GM19395 (cell line): Measurements from ENCODE around the gene UQCRC1.

Experiments
- ATAC-seq: cut with Tn5 transposase; IDR thresholded peaks from one replicate; pipeline ENCODE4 v1.9.1; 2021; ENCODE audit warnings: mild to moderate bottlenecking, moderate library complexity; ENCODE audit not compliant: unreplicated experiment

UQCRC1 gene

DNA sequence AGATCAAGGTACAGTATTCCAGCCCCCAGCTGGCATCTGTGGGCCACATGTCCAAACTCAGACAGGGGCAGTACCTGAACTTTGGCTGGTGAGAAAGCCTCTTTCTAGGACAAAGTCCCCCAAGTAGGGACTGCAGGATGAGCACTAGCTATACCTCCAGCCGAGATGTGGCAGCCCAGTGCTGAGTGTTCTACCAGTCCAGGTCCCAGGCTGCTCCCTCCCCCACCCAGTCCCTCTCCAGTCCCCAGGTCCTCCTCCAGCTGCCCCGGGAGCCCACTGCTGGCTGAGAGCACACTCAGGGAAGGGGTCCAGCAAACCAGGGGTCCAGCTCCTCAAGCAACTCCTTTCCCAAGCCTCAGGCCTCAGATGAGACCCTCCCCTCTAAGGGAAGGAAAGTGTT is 24.3 kb upstream of the UQCRC1 start:
- ATAC-seq = no peak

GRCh38 chr3:48633256-48633655 is 23.8 kb upstream of the UQCRC1 start:
- ATAC-seq = no peak

GRCh38 chr3:48631516-48632448 is 22.3 kb upstream of the UQCRC1 start:
- ATAC-seq = no peak

GRCh38 chr3:48630833-48631232 is 21.4 kb upstream of the UQCRC1 start:
- ATAC-seq = no peak

GRCh38 chr3:48630407-48630806 is 21.0 kb upstream of the UQCRC1 start:
- ATAC-seq = no peak

GRCh38 chr3:48629894-48630293 is 20.4 kb upstream of the UQCRC1 start:
- ATAC-seq = no peak

DNA sequence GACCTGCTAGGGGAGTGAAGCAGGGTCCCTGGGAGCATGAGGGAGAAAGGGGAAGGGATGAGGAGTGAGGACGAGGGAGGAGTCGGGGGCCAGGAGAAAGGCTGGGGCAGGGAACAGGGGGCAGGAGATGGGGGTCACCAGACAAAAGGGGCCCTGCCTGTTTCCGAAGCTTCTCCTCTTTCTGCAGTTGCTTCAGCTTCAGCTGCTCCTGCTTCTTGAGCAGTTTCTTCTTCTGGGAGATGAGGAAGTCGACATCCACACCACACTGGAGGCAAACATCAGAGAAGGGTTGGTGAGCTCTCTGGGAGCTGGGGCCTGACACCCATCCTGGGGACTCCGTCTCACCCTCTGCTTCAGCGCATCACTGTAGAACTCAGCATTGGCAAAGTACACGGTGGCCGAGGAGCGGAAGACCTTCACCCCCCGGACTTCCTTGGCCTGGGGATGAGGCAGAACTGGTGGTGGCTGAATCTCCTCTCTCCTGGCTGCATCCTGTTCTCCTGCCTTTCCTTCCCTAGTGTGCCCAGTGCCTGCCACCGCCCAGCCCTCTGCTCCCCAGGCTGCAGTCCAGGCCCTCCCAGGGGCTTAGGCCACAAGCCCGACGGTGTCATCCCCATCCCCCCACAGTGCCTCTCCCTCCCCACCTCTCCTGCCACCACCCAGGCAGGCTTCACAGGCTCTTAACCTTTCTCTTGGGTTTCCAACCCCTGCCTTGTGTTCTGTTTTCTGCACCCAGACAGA is 19.0 kb upstream of the UQCRC1 start:
- ATAC-seq = no peak

GRCh38 chr3:48625600-48625999 is 16.2 kb upstream of the UQCRC1 start:
- no peak for ATAC-seq

- no peak for ATAC-seq
Observed at GRCh38 chr3:48624767-48625166, 15.3 kb upstream of the UQCRC1 start.

DNA sequence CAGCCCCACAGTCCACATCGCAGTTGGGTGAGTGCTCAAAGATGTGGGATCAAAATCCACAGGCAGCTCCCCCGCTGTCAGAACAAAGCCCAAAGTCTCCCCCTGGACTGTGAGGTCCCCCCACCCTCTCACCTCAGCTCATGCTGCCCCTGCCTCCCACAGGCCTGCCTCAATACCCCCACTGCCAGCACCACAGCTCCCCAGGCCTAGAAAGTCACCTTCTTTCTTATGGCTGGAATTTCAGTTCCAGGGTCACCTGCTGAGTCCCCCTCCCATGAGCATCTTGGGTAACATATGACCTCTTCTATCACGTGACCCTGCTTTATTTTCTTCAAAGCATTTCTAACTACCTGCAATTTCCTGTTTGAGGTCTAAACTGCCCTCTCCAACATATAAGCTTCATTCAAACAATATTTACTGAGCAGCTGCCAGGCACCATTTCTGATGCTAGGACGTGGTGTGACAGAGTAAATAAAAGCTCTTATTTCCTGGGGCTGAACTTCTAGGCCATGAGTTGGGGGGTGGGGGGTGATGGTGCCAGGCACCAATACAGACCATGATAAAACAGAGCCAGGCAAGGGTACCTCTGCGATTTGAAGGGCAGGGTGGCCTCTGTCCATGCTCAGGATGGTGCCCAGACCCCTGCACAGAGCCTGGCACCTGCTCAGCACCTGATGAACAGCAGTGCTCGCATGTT is 14.6 kb upstream of the UQCRC1 start:
- no peak for ATAC-seq

DNA sequence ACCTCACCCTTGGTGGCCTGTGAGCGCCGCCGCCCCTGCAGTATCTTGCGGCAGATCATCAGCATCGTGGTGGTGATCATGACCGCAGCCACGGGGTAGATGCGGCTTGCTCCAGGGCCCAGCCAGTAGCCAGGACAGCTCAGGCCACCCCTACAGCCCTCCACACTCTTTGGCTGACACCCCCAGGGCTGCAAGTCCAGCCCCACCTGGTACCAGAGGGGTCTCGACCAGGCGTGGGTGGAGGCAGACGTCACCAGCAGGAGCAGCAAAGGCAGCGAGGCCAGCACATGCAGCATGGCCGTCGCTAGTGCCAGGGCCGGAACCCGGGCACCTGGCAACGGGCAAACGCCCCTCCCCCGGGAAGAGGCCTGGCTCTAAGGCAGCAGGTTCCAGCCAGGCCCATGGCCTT is 12.0 kb upstream of the UQCRC1 start, which contains the start of gene TMEM89:
Gene TMEM89 (minus strand): TSS at position 309 of the 409 bp plus-strand sequence. CDS start 13 bp downstream, at position 296.
- no peak for ATAC-seq

DNA sequence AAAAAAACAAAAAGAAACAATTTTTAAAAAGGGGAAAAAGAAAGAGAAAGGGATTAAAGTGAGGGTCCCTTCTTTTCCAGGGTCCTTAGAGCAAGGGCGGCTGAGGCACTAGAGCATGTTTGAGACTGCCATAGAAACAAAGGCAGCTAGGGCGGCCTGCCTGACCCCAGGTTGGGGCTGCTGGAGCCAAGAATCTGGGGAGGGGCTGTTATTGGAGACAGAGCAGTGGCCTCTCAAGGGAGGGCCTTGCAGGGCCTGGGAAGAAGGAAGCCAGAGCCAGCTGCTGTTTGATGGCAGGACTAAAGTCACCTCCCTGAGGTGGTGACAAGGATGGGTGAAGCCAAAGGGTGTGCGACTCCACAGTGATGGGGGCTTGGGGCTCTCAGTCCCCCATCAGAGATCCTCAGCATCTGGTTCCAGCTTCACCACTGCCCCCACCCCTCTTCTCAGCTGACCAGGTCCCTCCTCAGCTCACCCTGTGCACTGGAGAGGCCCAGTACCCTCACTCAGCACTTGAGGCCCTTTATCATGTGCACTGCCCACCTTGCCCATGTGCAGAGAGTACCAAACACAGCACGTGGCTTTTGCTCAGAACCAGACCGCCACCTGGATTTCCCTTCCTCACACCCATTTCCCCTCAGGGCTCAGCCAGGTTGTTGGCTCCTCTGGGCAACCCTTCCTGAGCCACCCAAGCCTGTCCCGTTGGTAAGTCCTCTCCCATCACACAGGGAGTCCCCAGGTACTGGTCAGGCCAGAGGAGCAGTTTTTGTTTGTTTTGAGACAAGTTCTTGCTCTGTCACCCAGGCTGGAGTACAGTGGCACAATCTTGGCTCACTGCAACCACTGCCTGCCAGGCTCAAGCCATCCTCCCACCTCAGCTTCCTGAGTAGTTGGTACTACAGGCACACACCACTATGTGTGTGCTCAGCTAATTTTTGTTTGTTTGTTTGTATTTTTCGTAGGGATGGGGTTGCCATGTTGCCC is 10.4 kb upstream of the UQCRC1 start:
- ATAC-seq = no peak

- no peak for ATAC-seq
Observed at GRCh38 chr3:48617559-48617958, 8.1 kb upstream of the UQCRC1 start.

GRCh38 chr3:48614044-48614443 is 4.6 kb upstream of the UQCRC1 start:
- no peak for ATAC-seq

DNA sequence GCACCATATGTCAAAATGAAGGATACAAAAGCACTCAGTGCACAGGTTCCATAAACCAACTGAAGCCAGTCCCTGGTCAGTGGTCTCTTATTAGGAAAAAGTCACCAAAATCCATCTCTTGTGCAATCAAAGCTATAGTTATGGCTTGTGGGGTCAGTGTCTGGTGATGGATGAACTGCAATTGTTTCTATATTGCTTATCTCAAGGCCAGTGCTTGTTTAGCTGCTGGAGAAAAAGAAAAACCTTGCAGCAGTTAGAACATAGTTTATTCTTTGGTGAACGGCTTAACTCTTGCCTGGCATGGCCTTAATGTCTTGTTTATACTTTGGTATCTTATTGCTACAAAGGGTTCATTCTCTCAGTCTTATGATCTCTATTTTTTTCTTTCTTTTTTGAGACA is 2.9 kb upstream of the UQCRC1 start:
- no peak for ATAC-seq

GRCh38 chr3:48607519-48607918 is 1.9 kb downstream of the UQCRC1 start:
- no peak for ATAC-seq

DNA sequence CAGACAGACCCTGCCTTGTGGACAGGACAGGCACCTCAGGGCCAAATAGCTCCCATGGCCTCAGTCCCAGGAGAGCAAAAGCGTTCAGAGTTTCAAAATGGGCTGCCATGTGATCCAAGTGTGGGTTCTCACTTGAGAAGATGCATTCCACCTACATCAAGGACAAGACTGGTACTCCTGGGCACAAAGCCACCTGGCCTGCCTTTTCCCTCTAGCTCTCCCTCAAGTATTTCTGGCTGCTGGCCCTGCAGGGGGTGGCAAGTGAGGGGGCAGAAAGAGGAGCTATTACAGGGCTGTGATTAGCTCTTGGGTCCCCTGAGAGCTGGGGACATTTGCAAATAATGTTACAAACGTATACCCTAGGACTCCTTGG is 7.8 kb downstream of the UQCRC1 start:
- ATAC-seq = no peak

- no peak for ATAC-seq
Observed at GRCh38 chr3:48600711-48601621, 8.5 kb downstream of the UQCRC1 start.
